GM12878 (cell line): Measurements from ENCODE around the gene CELSR1.

Experiments used
- BHLHE40 ChIP-seq, 2 experiments: fragments of 450-650 bp in 1 of 2; IDR thresholded peaks; 2 replicates each; pipeline ENCODE4 v1.6.1; 2011 to 2017; ENCODE audit warnings: low read depth in 2 of 2, borderline replicate concordance in 1 of 2, improper control_type of control experiment in 1 of 2, low read length in 1 of 2, mild to moderate bottlenecking in 1 of 2
- CHD2 ChIP-seq: IDR thresholded peaks from 2 replicates; pipeline ENCODE4 v1.6.1; 2011; ENCODE audit warnings: low read depth, low read length, improper control_type of control experiment, borderline replicate concordance
- CHD4 ChIP-seq: fragments of 200-600 bp; sonication (generic); IDR thresholded peaks from 2 replicates; pipeline ENCODE4 v1.6.1; 2016; ENCODE audit warnings: mild to moderate bottlenecking
- NFYA ChIP-seq: IDR thresholded peaks from 2 replicates; pipeline ENCODE4 v1.6.1; 2011; ENCODE audit warnings: low read depth, mild to moderate bottlenecking, low read length, improper control_type of control experiment, borderline replicate concordance
- TF ChIP-seq, protein P1 (sequence below), 3 experiments: IDR thresholded peaks in 2 of 3; conservative IDR thresholded peaks in 1 of 3; 2 replicates each; pipeline ENCODE4 v1.5.1; 2011; ENCODE audit warnings: low read depth in 3 of 3, low read length in 3 of 3, mild to moderate bottlenecking in 3 of 3, control low read depth in 2 of 3, moderate library complexity in 2 of 3, inconsistent platforms in 1 of 3, mixed read lengths in 1 of 3; ENCODE audit not compliant: control insufficient read depth in 2 of 3, insufficient read depth in 1 of 3; ENCODE audit errors: extremely low read depth in 1 of 3

DNA sequence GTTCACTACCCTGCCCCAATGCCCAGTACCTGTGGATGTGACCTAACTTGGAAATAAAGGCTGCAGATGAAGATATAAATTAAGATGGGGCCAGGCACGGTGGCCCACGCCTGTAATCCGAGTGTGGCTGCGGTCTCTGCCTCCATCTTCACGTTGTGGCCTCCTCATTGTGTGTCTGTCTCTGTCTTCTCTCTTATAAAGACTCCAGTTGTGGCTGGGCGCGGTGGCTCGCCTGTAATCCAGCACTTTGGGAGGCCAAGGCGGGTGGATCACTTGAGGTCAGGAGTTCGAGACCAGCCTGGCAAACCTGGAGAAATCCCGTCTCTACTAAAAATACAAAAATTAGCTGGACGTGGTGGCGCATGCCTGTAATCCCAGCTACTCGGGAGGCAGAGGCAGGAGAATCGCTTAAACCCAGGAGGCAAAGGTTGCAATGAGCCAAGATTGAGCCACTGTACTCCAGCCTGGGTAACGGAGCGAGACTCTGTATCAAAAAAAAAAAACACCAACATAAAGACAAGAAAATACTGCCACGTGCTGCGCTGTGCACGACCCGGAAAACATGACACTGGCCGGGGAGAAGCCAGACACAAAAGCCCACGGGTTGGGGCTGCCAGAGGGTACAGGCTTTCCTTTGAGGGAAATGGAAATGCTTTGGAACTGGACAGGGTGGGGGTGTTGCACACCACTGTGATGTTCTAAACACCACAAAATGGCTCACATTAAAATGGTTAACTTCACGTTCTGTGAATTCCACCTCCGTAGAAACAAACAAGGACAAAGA lies 18.7 kb downstream of the CELSR1 start:
- TF ChIP-seq, protein P1, sequence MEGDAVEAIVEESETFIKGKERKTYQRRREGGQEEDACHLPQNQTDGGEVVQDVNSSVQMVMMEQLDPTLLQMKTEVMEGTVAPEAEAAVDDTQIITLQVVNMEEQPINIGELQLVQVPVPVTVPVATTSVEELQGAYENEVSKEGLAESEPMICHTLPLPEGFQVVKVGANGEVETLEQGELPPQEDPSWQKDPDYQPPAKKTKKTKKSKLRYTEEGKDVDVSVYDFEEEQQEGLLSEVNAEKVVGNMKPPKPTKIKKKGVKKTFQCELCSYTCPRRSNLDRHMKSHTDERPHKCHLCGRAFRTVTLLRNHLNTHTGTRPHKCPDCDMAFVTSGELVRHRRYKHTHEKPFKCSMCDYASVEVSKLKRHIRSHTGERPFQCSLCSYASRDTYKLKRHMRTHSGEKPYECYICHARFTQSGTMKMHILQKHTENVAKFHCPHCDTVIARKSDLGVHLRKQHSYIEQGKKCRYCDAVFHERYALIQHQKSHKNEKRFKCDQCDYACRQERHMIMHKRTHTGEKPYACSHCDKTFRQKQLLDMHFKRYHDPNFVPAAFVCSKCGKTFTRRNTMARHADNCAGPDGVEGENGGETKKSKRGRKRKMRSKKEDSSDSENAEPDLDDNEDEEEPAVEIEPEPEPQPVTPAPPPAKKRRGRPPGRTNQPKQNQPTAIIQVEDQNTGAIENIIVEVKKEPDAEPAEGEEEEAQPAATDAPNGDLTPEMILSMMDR (IDR thresholded peaks at IDR 0.05 in 2 of 3, conservative IDR thresholded peaks at IDR 0.05 in 1 of 3; ENCODE audit: control insufficient read depth in 2 of 3, extremely low read depth in 1 of 3, insufficient read depth in 1 of 3, low read depth in 3 of 3, low read length in 3 of 3), result no peak
- TF ChIP-seq CHD2, result no peak
- TF ChIP-seq BHLHE40 (IDR thresholded peaks at IDR 0.05; ENCODE audit: borderline replicate concordance in 1 of 2, low read depth in 2 of 2, low read length in 1 of 2), result no peak
- TF ChIP-seq CHD4, result no peak
- no peak for TF ChIP-seq NFYA
